ENCODE results near the gene PSTPIP1. TPM values are rescaled to one million over a fixed set of nuclear protein-coding genes. Genes with fewer than 3 reads are reported as not detected.

The PSTPIP1 gene
- total RNA-seq, 2 experiments from 2014 or later, result 1.5 to 27.4 TPM

DNA sequence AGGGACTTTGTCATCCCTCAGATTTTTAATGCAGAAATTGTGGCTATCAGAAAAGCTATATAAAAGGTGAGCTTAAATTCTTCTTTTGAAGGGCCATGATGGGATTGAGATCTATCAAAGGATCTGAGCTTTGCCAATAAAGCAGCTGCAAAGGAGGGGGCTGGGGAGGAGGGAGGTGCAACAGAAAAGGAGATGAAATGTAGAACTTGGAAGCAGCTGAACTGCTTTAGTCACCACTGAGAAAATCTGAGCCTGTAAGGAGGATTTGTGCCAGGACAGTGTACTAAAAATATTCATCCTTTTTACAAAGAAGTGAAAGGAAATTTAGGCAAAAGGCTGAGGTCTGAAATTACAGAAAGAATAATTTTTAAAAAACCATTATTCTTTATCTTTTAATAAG is 65.6 kb downstream of the PSTPIP1 start:
- intact Hi-C loops (cut with micrococcal nuclease; ENCODE audit: unreplicated experiment), result no loop called here
- no peak for TF ChIP-seq EZH2phosphoT487 (IDR thresholded peaks at IDR 0.05; ENCODE audit: borderline replicate concordance, low read depth, low read length)
- TF ChIP-seq, protein P1, sequence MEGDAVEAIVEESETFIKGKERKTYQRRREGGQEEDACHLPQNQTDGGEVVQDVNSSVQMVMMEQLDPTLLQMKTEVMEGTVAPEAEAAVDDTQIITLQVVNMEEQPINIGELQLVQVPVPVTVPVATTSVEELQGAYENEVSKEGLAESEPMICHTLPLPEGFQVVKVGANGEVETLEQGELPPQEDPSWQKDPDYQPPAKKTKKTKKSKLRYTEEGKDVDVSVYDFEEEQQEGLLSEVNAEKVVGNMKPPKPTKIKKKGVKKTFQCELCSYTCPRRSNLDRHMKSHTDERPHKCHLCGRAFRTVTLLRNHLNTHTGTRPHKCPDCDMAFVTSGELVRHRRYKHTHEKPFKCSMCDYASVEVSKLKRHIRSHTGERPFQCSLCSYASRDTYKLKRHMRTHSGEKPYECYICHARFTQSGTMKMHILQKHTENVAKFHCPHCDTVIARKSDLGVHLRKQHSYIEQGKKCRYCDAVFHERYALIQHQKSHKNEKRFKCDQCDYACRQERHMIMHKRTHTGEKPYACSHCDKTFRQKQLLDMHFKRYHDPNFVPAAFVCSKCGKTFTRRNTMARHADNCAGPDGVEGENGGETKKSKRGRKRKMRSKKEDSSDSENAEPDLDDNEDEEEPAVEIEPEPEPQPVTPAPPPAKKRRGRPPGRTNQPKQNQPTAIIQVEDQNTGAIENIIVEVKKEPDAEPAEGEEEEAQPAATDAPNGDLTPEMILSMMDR (conservative IDR thresholded peaks at IDR 0.05; ENCODE audit: low read length), result no peak
- Histone ChIP-seq H4K20me1 (ENCODE audit: insufficient read depth, low read length) (peaks cover 5% of the 10 kb centered on the region; the same call in 1 of the 2 replicates), H3K4me3 (ENCODE audit: low read depth, low read length, poor library complexity, severe bottlenecking) (no peak overlapping the region), H3K9me3 (ENCODE audit: low read length) (no peaks in the 10 kb centered on the region), H3K27ac (ENCODE audit: low read depth, low read length, poor library complexity, severe bottlenecking) (no peak overlapping the region), H3K36me3 (ENCODE audit: insufficient read depth, low read length) (no peaks in the 10 kb centered on the region), H3K4me1 (ENCODE audit: insufficient read depth, low read length, poor library complexity, severe bottlenecking) (peaks cover 17% of the 10 kb centered on the region), H2AFZ (ENCODE audit: low read length) (peak overlapping the region; percentile 4; the same call in 1 of the 2 replicates), H3K4me2 (ENCODE audit: low read length) (peak overlapping the region; percentile 44), H3K79me2 (ENCODE audit: insufficient read depth, low read depth, low read length) (no peaks in the 10 kb centered on the region), H3K9me2 (ENCODE audit: insufficient read depth, low read length) (no peaks in the 10 kb centered on the region)
- POLR2A ChIA-PET, result interaction anchor here (0.6 to 3.8 kb wide), 13 partner anchors 8 to 1008 kb away, joined by 3 to 19 read pairs (median 3); partner anchors contain the start of genes PSTPIP1 and TSPAN3
- CTCF ChIA-PET (ENCODE audit: unreplicated experiment), result no interaction called here
- no peak for DNase-seq (ENCODE audit: low spot score)
- BruUV-seq (replicated peaks), result no TSS peak

DNA sequence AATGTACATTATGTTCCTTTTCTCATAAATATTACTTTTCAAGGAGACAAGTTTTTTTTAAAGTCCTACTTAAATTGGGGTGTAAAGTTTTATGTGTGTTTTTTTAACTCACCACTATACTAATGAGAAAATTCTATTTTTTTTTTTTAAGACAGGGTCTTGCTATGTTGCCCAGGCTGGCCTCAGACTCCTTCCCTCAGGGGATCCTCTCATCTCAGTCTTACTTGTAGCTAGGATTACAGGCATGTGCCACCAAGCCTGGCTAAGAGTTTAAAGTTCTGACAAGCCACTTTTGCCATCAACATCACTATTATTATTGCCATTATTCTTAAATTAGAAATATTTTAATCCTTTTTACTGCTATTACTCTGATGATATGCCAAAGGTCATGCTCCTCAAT is 68.3 kb downstream of the PSTPIP1 start:
- peaks cover 5% of the 10 kb centered on the region; the same call in 1 of the 2 replicates for H4K20me1 ChIP-seq (ENCODE audit: insufficient read depth, low read length)
- DNase-seq (ENCODE audit: low spot score), result no peak
- CTCF ChIA-PET (ENCODE audit: unreplicated experiment), result no interaction called here
- intact Hi-C loops (cut with micrococcal nuclease; ENCODE audit: unreplicated experiment), result no loop called here
- BruUV-seq (replicated peaks), result no TSS peak
- no peaks in the 10 kb centered on the region for H3K9me2 ChIP-seq (ENCODE audit: insufficient read depth, low read length)
- no peak overlapping the region for H3K4me3 ChIP-seq (ENCODE audit: low read depth, low read length, poor library complexity, severe bottlenecking)
- no peaks in the 10 kb centered on the region for H3K36me3 ChIP-seq (ENCODE audit: insufficient read depth, low read length)
- H3K9me3 ChIP-seq (ENCODE audit: low read length), result no peaks in the 10 kb centered on the region
- no peaks in the 10 kb centered on the region; the same call in 1 of the 2 replicates for H3K79me2 ChIP-seq (ENCODE audit: insufficient read depth, low read depth, low read length)
- H3K27ac ChIP-seq (ENCODE audit: low read depth, low read length, poor library complexity, severe bottlenecking), result no peak overlapping the region
- peaks cover 27% of the 10 kb centered on the region for H3K4me1 ChIP-seq (ENCODE audit: insufficient read depth, low read length, poor library complexity, severe bottlenecking)
- no peak overlapping the region for H2AFZ ChIP-seq (ENCODE audit: low read length)
- no peak overlapping the region for H3K4me2 ChIP-seq (ENCODE audit: low read length)
- TF ChIP-seq, protein P1 (conservative IDR thresholded peaks at IDR 0.05; ENCODE audit: low read length), result no peak
- POLR2A ChIA-PET, result no interaction called here

DNA sequence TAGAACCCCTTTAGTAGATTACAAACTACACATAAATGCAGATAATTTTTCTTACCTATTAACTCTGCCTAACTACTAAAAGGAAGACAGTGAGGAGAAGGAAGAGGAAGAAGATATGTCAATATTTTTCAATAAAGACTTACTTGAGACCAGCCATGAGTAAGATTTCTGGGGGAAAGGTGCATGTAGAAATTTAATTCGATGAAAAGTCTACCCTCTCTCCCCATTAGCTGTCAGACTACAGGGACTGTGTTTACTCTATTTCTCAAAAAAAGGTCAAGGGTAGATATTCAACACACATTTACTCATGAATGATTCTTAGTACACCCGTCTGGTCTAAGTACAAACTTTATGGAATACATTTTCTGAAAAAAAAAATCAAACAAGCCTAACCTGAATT is 69.1 kb downstream of the PSTPIP1 start:
- H3K36me3 ChIP-seq (ENCODE audit: insufficient read depth, low read length), result no peaks in the 10 kb centered on the region
- H3K4me1 ChIP-seq (ENCODE audit: insufficient read depth, low read length, poor library complexity, severe bottlenecking), result peaks cover 27% of the 10 kb centered on the region
- CTCF ChIA-PET (ENCODE audit: unreplicated experiment), result no interaction called here
- no TSS peak for BruUV-seq (replicated peaks)
- no peaks in the 10 kb centered on the region; the same call in 1 of the 2 replicates for H3K79me2 ChIP-seq (ENCODE audit: insufficient read depth, low read depth, low read length)
- intact Hi-C loops (cut with micrococcal nuclease; ENCODE audit: unreplicated experiment), result no loop called here
- TF ChIP-seq, protein P1 (conservative IDR thresholded peaks at IDR 0.05; ENCODE audit: low read length), result no peak
- no peak for TF ChIP-seq EZH2phosphoT487 (IDR thresholded peaks at IDR 0.05; ENCODE audit: borderline replicate concordance, low read depth, low read length)
- no peaks in the 10 kb centered on the region for H3K9me2 ChIP-seq (ENCODE audit: insufficient read depth, low read length)
- H3K27ac ChIP-seq (ENCODE audit: low read depth, low read length, poor library complexity, severe bottlenecking), result no peak overlapping the region
- peaks cover 5% of the 10 kb centered on the region; the same call in 1 of the 2 replicates for H4K20me1 ChIP-seq (ENCODE audit: insufficient read depth, low read length)
- POLR2A ChIA-PET, result interaction anchor here (0.7 kb wide), 1 partner anchor 105 kb away, joined by 3 read pairs; no protein-coding TSS in a partner anchor
- H3K4me3 ChIP-seq (ENCODE audit: low read depth, low read length, poor library complexity, severe bottlenecking), result no peak overlapping the region
- DNase-seq (ENCODE audit: low spot score), result no peak
- H3K4me2 ChIP-seq (ENCODE audit: low read length), result no peak overlapping the region
- no peaks in the 10 kb centered on the region for H3K9me3 ChIP-seq (ENCODE audit: low read length)
- H2AFZ ChIP-seq (ENCODE audit: low read length), result no peak overlapping the region

Data from OCI-LY7 (cell line).